GM06990 (cell line): ENCODE results near the gene GABRR1.

ENCODE experiments used
- DNase-seq: peaks from one replicate; pipeline ENCODE4 v3.0.0-alpha.2; 2011; ENCODE audit not compliant: insufficient read length; ENCODE audit errors: extremely low read depth
- H3K27me3 ChIP-seq: replicated peaks from 2 replicates; pipeline ENCODE4 v1.6.0; 2011; ENCODE audit warnings: low read length; ENCODE audit not compliant: control insufficient read depth, insufficient read depth
- H3K36me3 ChIP-seq: 2 replicates; pipeline ENCODE4 v1.5.1; 2011; ENCODE audit warnings: low read length; ENCODE audit not compliant: control insufficient read depth, insufficient read depth
- H3K4me3 ChIP-seq: replicated peaks from 2 replicates; pipeline ENCODE4 v1.5.1; 2011; ENCODE audit warnings: low read depth, mild to moderate bottlenecking, control low read depth, low read length
- CTCF ChIP-seq: IDR thresholded peaks from 2 replicates; pipeline ENCODE4 v1.5.1; 2011; ENCODE audit warnings: low read length, control low read depth, mild to moderate bottlenecking, inconsistent platforms; ENCODE audit not compliant: insufficient read depth, poor library complexity, severe bottlenecking

The GABRR1 gene

GRCh38 chr6:89148016-89148750 lies 69.0 kb downstream of the GABRR1 start:
- Histone ChIP-seq H3K4me3 (no peak overlapping the region), H3K36me3 (no peaks in the 10 kb centered on the region), H3K27me3 (no peaks in the 10 kb centered on the region)
- no peak for DNase-seq
- TF ChIP-seq CTCF, result no peak

GRCh38 chr6:89146718-89147700 lies 70.1 kb downstream of the GABRR1 start:
- no peak for DNase-seq
- Histone ChIP-seq H3K4me3 (peak overlapping the region; percentile 76), H3K36me3 (no peaks in the 10 kb centered on the region), H3K27me3 (no peaks in the 10 kb centered on the region)
- TF ChIP-seq CTCF, result no peak

- peak; percentile 87 for DNase-seq
- H3K4me3 ChIP-seq, result peak within 1 kb of the TSS; percentile 76
- no peaks in the 10 kb centered on the region for H3K36me3 ChIP-seq
- TF ChIP-seq CTCF, result no peak
- no peaks in the 10 kb centered on the region for H3K27me3 ChIP-seq
Observed at GRCh38 chr6:89145956-89146717, 71.0 kb downstream of the GABRR1 start, which contains the start of gene PM20D2. PM20D2 (plus strand) TSS chr6:89146055; CDS start chr6:89146145, 90 bp downstream.

- DNase-seq, result no peak
- H3K36me3 ChIP-seq, result no peaks in the 10 kb centered on the region
- peak overlapping the region; percentile 76 for H3K4me3 ChIP-seq
- no peaks in the 10 kb centered on the region; the same call in 1 of the 2 replicates for H3K27me3 ChIP-seq
- no peak for TF ChIP-seq CTCF
Observed at GRCh38 chr6:89145091-89145955, 71.8 kb downstream of the GABRR1 start.
